ENCODE measurements around the gene MIB1.
"Not testable (repeated sequence)": the region's sequence is repeated elsewhere in the genome, so short reads cannot be mapped to it uniquely, and the experiment has no call there.

The MIB1 gene

GRCh38 chr18:21745231-21745630 is 4.6 kb downstream of the MIB1 start:
- DNase-seq: no peak

GRCh38 chr18:21747268-21747667 is 6.7 kb downstream of the MIB1 start:
- DNase-seq: no peak

GRCh38 chr18:21747764-21748693 is 7.4 kb downstream of the MIB1 start:
- DNase-seq: no peak

GRCh38 chr18:21757833-21758232 is 17.2 kb downstream of the MIB1 start:
- no peak for DNase-seq

GRCh38 chr18:21759836-21760235 is 19.2 kb downstream of the MIB1 start:
- DNase-seq: no peak

- no peak for DNase-seq
Observed at GRCh38 chr18:21760321-21760720, 19.7 kb downstream of the MIB1 start.

GRCh38 chr18:21761471-21762115 is 21.0 kb downstream of the MIB1 start:
- DNase-seq: no peak

- DNase-seq: no peak
Observed at GRCh38 chr18:21762181-21762772, 21.7 kb downstream of the MIB1 start.

- no peak for DNase-seq
Observed at GRCh38 chr18:21763846-21764646, 23.5 kb downstream of the MIB1 start.

- DNase-seq: no peak
Observed at GRCh38 chr18:21769206-21769605, 28.6 kb downstream of the MIB1 start.

GRCh38 chr18:21774722-21775121 is 34.1 kb downstream of the MIB1 start:
- no peak for DNase-seq

- DNase-seq: no peak
Observed at GRCh38 chr18:21777814-21778213, 37.2 kb downstream of the MIB1 start.

GRCh38 chr18:21786526-21786925 is 45.9 kb downstream of the MIB1 start:
- no peak for DNase-seq

GRCh38 chr18:21796089-21796488 is 55.5 kb downstream of the MIB1 start:
- not testable (repeated sequence) for DNase-seq

- no peak for DNase-seq
Observed at GRCh38 chr18:21798126-21798525, 57.5 kb downstream of the MIB1 start.

- DNase-seq: no peak
Observed at GRCh38 chr18:21799721-21800120, 59.1 kb downstream of the MIB1 start.

GRCh38 chr18:21803495-21803894 is 62.9 kb downstream of the MIB1 start:
- no peak for DNase-seq

- no peak for DNase-seq
Observed at GRCh38 chr18:21805771-21806366, 65.3 kb downstream of the MIB1 start.

- DNase-seq: no peak
Observed at GRCh38 chr18:21808185-21808584, 67.6 kb downstream of the MIB1 start.

GRCh38 chr18:21809725-21810124 is 69.1 kb downstream of the MIB1 start:
- DNase-seq: no peak

- no peak for DNase-seq
Observed at GRCh38 chr18:21815101-21815500, 74.5 kb downstream of the MIB1 start.

- no peak for DNase-seq
Observed at GRCh38 chr18:21820033-21820810, 79.6 kb downstream of the MIB1 start.
